Measurements from ENCODE around the gene ARHGEF6.
"Not testable (repeated sequence)": the region's sequence is repeated elsewhere in the genome, so short reads cannot be mapped to it uniquely, and the experiment has no call there.

ARHGEF6 gene

DNA sequence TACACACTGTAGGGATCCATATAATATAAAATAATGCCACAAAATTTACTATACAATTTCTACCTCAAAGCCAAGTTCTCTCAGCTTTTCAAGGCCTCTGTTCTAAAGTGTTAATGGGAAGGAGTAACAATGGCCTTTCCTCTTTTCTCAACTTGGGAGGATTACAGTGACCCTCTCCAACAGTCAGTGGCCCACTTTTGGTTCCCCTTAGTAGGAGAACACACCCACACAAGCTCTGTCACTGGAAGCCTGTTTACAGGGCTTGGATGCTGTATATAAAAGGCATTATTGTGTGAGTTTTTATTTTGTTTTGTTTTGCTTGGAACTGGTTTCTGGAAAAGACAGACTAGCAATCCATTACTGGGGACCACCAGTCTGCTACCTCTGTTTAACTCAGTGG is 1.8 kb downstream of the ARHGEF6 start:
- no peaks in the 10 kb centered on the region for H3K9me2 ChIP-seq (replicated peaks; ENCODE audit: control insufficient read depth, low read length)
- H3K4me2 ChIP-seq (ENCODE audit: low read length) = peak overlapping the region; percentile 90
- peaks cover 65% of the 10 kb centered on the region for H3K4me1 ChIP-seq (ENCODE audit: control insufficient read depth, low read length)
- H3F3A ChIP-seq (ENCODE audit: control insufficient read depth, insufficient read depth) = no peaks in the 10 kb centered on the region
- peaks cover 59% of the 10 kb centered on the region for H3K79me2 ChIP-seq (ENCODE audit: control insufficient read depth, low read length)
- TF ChIP-seq, protein P1, sequence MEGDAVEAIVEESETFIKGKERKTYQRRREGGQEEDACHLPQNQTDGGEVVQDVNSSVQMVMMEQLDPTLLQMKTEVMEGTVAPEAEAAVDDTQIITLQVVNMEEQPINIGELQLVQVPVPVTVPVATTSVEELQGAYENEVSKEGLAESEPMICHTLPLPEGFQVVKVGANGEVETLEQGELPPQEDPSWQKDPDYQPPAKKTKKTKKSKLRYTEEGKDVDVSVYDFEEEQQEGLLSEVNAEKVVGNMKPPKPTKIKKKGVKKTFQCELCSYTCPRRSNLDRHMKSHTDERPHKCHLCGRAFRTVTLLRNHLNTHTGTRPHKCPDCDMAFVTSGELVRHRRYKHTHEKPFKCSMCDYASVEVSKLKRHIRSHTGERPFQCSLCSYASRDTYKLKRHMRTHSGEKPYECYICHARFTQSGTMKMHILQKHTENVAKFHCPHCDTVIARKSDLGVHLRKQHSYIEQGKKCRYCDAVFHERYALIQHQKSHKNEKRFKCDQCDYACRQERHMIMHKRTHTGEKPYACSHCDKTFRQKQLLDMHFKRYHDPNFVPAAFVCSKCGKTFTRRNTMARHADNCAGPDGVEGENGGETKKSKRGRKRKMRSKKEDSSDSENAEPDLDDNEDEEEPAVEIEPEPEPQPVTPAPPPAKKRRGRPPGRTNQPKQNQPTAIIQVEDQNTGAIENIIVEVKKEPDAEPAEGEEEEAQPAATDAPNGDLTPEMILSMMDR (IDR thresholded peaks at IDR 0.05; ENCODE audit: low read depth, low read length, poor library complexity, severe bottlenecking) = no peak
- no peak for TF ChIP-seq EZH2phosphoT487 (IDR thresholded peaks at IDR 0.05; ENCODE audit: borderline replicate concordance, low read length)
- peak overlapping the region; percentile 84 for H3K4me3 ChIP-seq (ENCODE audit: low read length)
- peaks cover 18% of the 10 kb centered on the region for H3K36me3 ChIP-seq (ENCODE audit: control insufficient read depth, low read length)
- no peaks in the 10 kb centered on the region for H3K27me3 ChIP-seq (ENCODE audit: control insufficient read depth, low read length)
- no peaks in the 10 kb centered on the region for H3K9me3 ChIP-seq (ENCODE audit: control insufficient read depth, insufficient read depth, low read length)
- H3K27ac ChIP-seq (ENCODE audit: low read depth, low read length) = peak overlapping the region; percentile 82
- H4K20me1 ChIP-seq (ENCODE audit: control insufficient read depth, insufficient read depth, low read depth, low read length) = no peaks in the 10 kb centered on the region

DNA sequence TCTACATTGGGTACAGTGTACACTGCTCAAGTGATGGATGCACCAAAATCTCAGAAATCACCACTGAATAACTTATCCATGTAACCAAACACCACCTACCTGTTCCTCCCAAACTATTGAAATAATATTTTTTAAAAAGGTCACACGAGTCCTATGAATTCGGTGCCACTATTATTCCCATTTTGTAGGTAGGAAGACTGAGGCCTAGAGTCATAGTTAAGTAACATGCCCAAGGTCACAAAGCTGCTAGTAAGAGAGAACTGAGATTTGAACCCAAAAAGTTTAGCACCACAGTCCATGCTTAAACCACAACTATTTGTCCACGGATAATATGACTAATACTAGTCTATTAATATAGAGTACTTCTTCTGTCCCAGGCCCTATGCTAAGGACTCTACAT is 2.7 kb downstream of the ARHGEF6 start:
- H3K4me3 ChIP-seq (ENCODE audit: low read length) = peak overlapping the region; percentile 84
- H3F3A ChIP-seq (ENCODE audit: control insufficient read depth, insufficient read depth) = no peaks in the 10 kb centered on the region
- TF ChIP-seq EZH2phosphoT487 (IDR thresholded peaks at IDR 0.05; ENCODE audit: borderline replicate concordance, low read length) = no peak
- TF ChIP-seq, protein P1 (IDR thresholded peaks at IDR 0.05; ENCODE audit: low read depth, low read length, poor library complexity, severe bottlenecking) = no peak
- H4K20me1 ChIP-seq (ENCODE audit: control insufficient read depth, insufficient read depth, low read depth, low read length) = no peaks in the 10 kb centered on the region
- H3K9me3 ChIP-seq (ENCODE audit: control insufficient read depth, insufficient read depth, low read length) = no peaks in the 10 kb centered on the region
- peaks cover 21% of the 10 kb centered on the region for H3K36me3 ChIP-seq (ENCODE audit: control insufficient read depth, low read length)
- H3K4me2 ChIP-seq (ENCODE audit: low read length) = peak overlapping the region; percentile 90
- peaks cover 67% of the 10 kb centered on the region for H3K79me2 ChIP-seq (ENCODE audit: control insufficient read depth, low read length)
- no peaks in the 10 kb centered on the region for H3K27me3 ChIP-seq (ENCODE audit: control insufficient read depth, low read length)
- H3K9me2 ChIP-seq (replicated peaks; ENCODE audit: control insufficient read depth, low read length) = no peaks in the 10 kb centered on the region
- H3K27ac ChIP-seq (ENCODE audit: low read depth, low read length) = 0 out of 2 replicates have a peak overlapping the region, but pooled peaks have one; percentile 82
- H3K4me1 ChIP-seq (ENCODE audit: control insufficient read depth, low read length) = peaks cover 58% of the 10 kb centered on the region

DNA sequence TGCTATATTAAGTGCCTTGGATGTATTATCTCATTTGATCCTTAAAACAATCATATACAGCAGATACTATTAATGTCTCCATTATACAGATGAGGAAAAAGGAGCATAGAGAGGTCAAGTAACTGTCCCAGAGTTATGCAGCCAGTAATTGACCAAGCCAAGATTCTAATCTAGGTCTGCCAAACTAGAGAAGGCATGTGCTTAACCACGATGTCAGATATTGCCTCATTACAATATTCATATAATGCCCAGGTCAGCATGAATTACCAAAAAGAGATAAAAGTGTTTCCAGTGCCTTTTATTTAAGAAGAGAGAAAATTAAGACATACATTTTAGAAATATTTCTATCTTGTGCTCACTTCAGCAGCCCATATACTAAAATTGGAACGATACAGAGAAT is 7.1 kb downstream of the ARHGEF6 start:
- TF ChIP-seq, protein P1 (IDR thresholded peaks at IDR 0.05; ENCODE audit: low read depth, low read length, poor library complexity, severe bottlenecking) = no peak
- TF ChIP-seq EZH2phosphoT487 (IDR thresholded peaks at IDR 0.05; ENCODE audit: borderline replicate concordance, low read length) = no peak
- Histone ChIP-seq H4K20me1 (ENCODE audit: control insufficient read depth, insufficient read depth, low read depth, low read length) (no peaks in the 10 kb centered on the region), H3F3A (ENCODE audit: control insufficient read depth, insufficient read depth) (no peaks in the 10 kb centered on the region), H3K4me3 (ENCODE audit: low read length) (no peak overlapping the region), H3K36me3 (ENCODE audit: control insufficient read depth, low read length) (peaks cover 15% of the 10 kb centered on the region), H3K27ac (ENCODE audit: low read depth, low read length) (no peak overlapping the region), H3K79me2 (ENCODE audit: control insufficient read depth, low read length) (peaks cover 86% of the 10 kb centered on the region), H3K27me3 (ENCODE audit: control insufficient read depth, low read length) (no peaks in the 10 kb centered on the region), H3K4me2 (ENCODE audit: low read length) (no peak overlapping the region), H3K9me3 (ENCODE audit: control insufficient read depth, insufficient read depth, low read length) (no peaks in the 10 kb centered on the region), H3K9me2 (replicated peaks; ENCODE audit: control insufficient read depth, low read length) (no peaks in the 10 kb centered on the region), H3K4me1 (ENCODE audit: control insufficient read depth, low read length) (peaks cover 53% of the 10 kb centered on the region)

DNA sequence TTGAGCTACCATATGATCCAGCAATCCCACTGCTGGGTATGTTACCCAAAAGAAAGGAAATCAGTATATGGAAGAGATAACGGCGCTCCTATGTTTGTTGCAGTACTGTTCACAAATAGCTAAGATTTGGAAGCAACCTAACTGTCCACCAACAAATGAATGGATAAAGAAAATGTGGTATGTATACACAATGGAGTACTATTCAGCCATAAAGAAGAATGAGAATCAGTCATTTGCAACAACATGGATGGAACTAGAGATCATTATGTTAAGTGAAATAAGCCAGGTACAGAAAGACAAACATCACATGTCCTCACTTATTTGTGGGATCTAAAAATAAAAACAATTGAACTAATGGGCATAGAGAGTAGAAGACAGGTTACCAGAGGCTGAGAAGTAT is 8.9 kb downstream of the ARHGEF6 start:
- Histone ChIP-seq H3K4me1 (ENCODE audit: control insufficient read depth, low read length) (peaks cover 48% of the 10 kb centered on the region), H3K79me2 (ENCODE audit: control insufficient read depth, low read length) (peaks cover 86% of the 10 kb centered on the region)
- not testable (repeated sequence) for H3K4me2 ChIP-seq (ENCODE audit: low read length); H4K20me1 ChIP-seq (ENCODE audit: control insufficient read depth, insufficient read depth, low read depth, low read length); H3K27ac ChIP-seq (ENCODE audit: low read depth, low read length); H3K27me3 ChIP-seq (ENCODE audit: control insufficient read depth, low read length); H3K36me3 ChIP-seq (ENCODE audit: control insufficient read depth, low read length); H3K9me3 ChIP-seq (ENCODE audit: control insufficient read depth, insufficient read depth, low read length); H3K9me2 ChIP-seq (replicated peaks; ENCODE audit: control insufficient read depth, low read length); H3K4me3 ChIP-seq (ENCODE audit: low read length); H3F3A ChIP-seq (ENCODE audit: control insufficient read depth, insufficient read depth)
